HepG2 (cell line): Measurements from ENCODE around the gene SEPTIN5. TPM values are rescaled to one million over a fixed set of nuclear protein-coding genes. Genes with fewer than 3 reads are reported as not detected.

Source experiments
- EED ChIP-seq: sonication (generic); formaldehyde crosslinking; IDR thresholded peaks from 2 replicates; pipeline ENCODE4 v1.5.0; 2020; ENCODE audit warnings: mild to moderate bottlenecking, missing genetic modification reagents
- FOSL2 ChIP-seq: sonication (generic); formaldehyde crosslinking; IDR thresholded peaks from 2 replicates; pipeline ENCODE4 v1.4.0; 2020; ENCODE audit warnings: missing genetic modification reagents
- FOXC1 ChIP-seq: sonication (generic); formaldehyde crosslinking; IDR thresholded peaks from 2 replicates; pipeline ENCODE4 v1.8.0; 2022; ENCODE audit warnings: mild to moderate bottlenecking, missing genetic modification reagents, borderline replicate concordance
- FOXP1 ChIP-seq, 2 experiments: fragments of 450-650 bp in 1 of 2; IDR thresholded peaks; 2 replicates each; pipeline ENCODE4 v1.6.1; 2017 to 2018; ENCODE audit warnings: antibody characterized with exemption in 1 of 2
- IKZF1 ChIP-seq: fragments of 450-650 bp; IDR thresholded peaks from 2 replicates; pipeline ENCODE4 v1.7.1; 2016
- KDM3A ChIP-seq: IDR thresholded peaks from 2 replicates; pipeline ENCODE4 v1.6.1; 2018; ENCODE audit warnings: low read depth, missing compliant biosample characterization
- KDM5B ChIP-seq: sonication (generic); formaldehyde crosslinking; IDR thresholded peaks from 2 replicates; pipeline ENCODE4 v1.4.0; 2020; ENCODE audit warnings: missing genetic modification reagents, mild to moderate bottlenecking, borderline replicate concordance
- LRRFIP1 ChIP-seq: sonication (generic); formaldehyde crosslinking; conservative IDR thresholded peaks from 2 replicates; pipeline ENCODE4 v1.4.0; 2020; ENCODE audit warnings: missing genetic modification reagents
- NFATC3 ChIP-seq: sonication (generic); formaldehyde crosslinking; IDR thresholded peaks from 2 replicates; pipeline ENCODE4 v1.5.1; 2020; ENCODE audit warnings: mild to moderate bottlenecking, missing genetic modification reagents
- NFIC ChIP-seq: IDR thresholded peaks from 2 replicates; pipeline ENCODE4 v1.6.1; 2012; ENCODE audit warnings: mild to moderate bottlenecking, low read length, inconsistent platforms
- PHF20 ChIP-seq: sonication (generic); formaldehyde crosslinking; IDR thresholded peaks from 2 replicates; pipeline ENCODE4 v1.5.0; 2020; ENCODE audit warnings: mild to moderate bottlenecking, missing genetic modification reagents
- SOX6 ChIP-seq, 2 experiments: fragments of 450-650 bp in 1 of 2; sonication (generic) in 1 of 2; formaldehyde crosslinking in 1 of 2; IDR thresholded peaks; 2 replicates each; pipeline versions ENCODE4 v1.4.0 to v1.6.1; 2017 to 2020; ENCODE audit warnings: antibody characterized with exemption in 1 of 2, mild to moderate bottlenecking in 1 of 2, missing genetic modification reagents in 1 of 2
- SP5 ChIP-seq: IDR thresholded peaks from 2 replicates; pipeline ENCODE4 v1.6.1; 2016; ENCODE audit warnings: low read depth, borderline replicate concordance
- TIGD3 ChIP-seq: sonication (generic); formaldehyde crosslinking; IDR thresholded peaks from 2 replicates; pipeline ENCODE4 v1.5.1; 2020; ENCODE audit warnings: mild to moderate bottlenecking, missing genetic modification reagents, borderline replicate concordance
- YEATS4 ChIP-seq: sonication (generic); formaldehyde crosslinking; IDR thresholded peaks from 2 replicates; pipeline ENCODE4 v1.4.0; 2020; ENCODE audit warnings: missing genetic modification reagents, borderline replicate concordance
- ZBTB1 ChIP-seq: sonication (generic); formaldehyde crosslinking; IDR thresholded peaks from 2 replicates; pipeline ENCODE4 v1.4.0; 2020; ENCODE audit warnings: missing genetic modification reagents, borderline replicate concordance
- ZFP37 ChIP-seq: sonication (generic); formaldehyde crosslinking; IDR thresholded peaks from 2 replicates; pipeline ENCODE4 v1.4.0; 2020; ENCODE audit warnings: missing genetic modification reagents, borderline replicate concordance
- ZHX1 ChIP-seq: sonication (generic); formaldehyde crosslinking; IDR thresholded peaks from 2 replicates; pipeline ENCODE4 v1.8.1; 2022; ENCODE audit warnings: low read depth, mild to moderate bottlenecking, missing genetic modification reagents
- ZNF331 ChIP-seq: sonication (generic); formaldehyde crosslinking; IDR thresholded peaks from 2 replicates; pipeline ENCODE4 v1.4.0; 2020; ENCODE audit warnings: missing genetic modification reagents
- ZNF446 ChIP-seq: sonication (generic); formaldehyde crosslinking; IDR thresholded peaks from 2 replicates; pipeline ENCODE4 v1.5.0; 2020; ENCODE audit warnings: mild to moderate bottlenecking, missing genetic modification reagents
- ZNF484 ChIP-seq: sonication (generic); formaldehyde crosslinking; IDR thresholded peaks from 2 replicates; pipeline ENCODE4 v1.5.1; 2020; ENCODE audit warnings: mild to moderate bottlenecking, low read depth, missing genetic modification reagents, borderline replicate concordance
- ZNF746 ChIP-seq: sonication (generic); formaldehyde crosslinking; IDR thresholded peaks from 2 replicates; pipeline ENCODE4 v1.8.0; 2022; ENCODE audit warnings: mild to moderate bottlenecking, missing genetic modification reagents
- ZNF747 ChIP-seq: sonication (generic); formaldehyde crosslinking; IDR thresholded peaks from 2 replicates; pipeline ENCODE4 v1.8.1; 2023; ENCODE audit warnings: missing genetic modification reagents, mild to moderate bottlenecking, borderline replicate concordance
- ZNF777 ChIP-seq: sonication (generic); formaldehyde crosslinking; IDR thresholded peaks from 2 replicates; pipeline ENCODE4 v1.4.0; 2020; ENCODE audit warnings: missing genetic modification reagents
- ZNF850 ChIP-seq: sonication (generic); formaldehyde crosslinking; conservative IDR thresholded peaks from 2 replicates; pipeline ENCODE4 v1.9.0; 2021; ENCODE audit warnings: mild to moderate bottlenecking, missing genetic modification reagents
- polyA plus RNA-seq, 8 experiments: library from polyadenylated mRNA; depleted of rRNA in 3 of 8; stranded (reverse) in 7 of 8; unstranded in 1 of 8; fragments of >200 nt; fragmentation: Illumina TruSeq in 4 of 8; extraction: Trizol in 4 of 8; gene quantifications; 2 replicates each; pipeline versions ENCODE4 v1.2.1 to v1.2.3, GENCODE V29; 2011 to 2016; ENCODE audit warnings: low read depth in 4 of 8, missing spikeins in 1 of 8, mixed read lengths in 1 of 8; ENCODE audit not compliant: insufficient read depth in 1 of 8
- total RNA-seq, 5 experiments: library from RNA; depleted of rRNA; stranded (reverse); fragments of >200 nt; fragmentation: Illumina TruSeq; extraction: Trizol; gene quantifications; 2 replicates each; pipeline ENCODE4 v1.2.3, GENCODE V29; 2016; ENCODE audit warnings: low read depth in 1 of 5

Gene SEPTIN5
- total and polyA plus RNA-seq, 2 of the 13 experiments (the other 11 are each of a cell fraction or from before 2014, with no cell fraction given): 0.33 TPM; not detected in 1

GRCh38 chr22:19723232-19723982 is 9.1 kb downstream of the SEPTIN5 start, which contains the start of gene GP1BB (continued):
- TF ChIP-seq LRRFIP1 (no peak), KDM3A (CRISPR knock-in tag) (peak; percentile 46; the same call in 1 of the 2 replicates), ZNF331 (CRISPR knock-in tag) (no peak), ZBTB1 (CRISPR knock-in tag) (no peak), ZNF446 (CRISPR knock-in tag) (peak; percentile 75; the same call in 1 of the 2 replicates), IKZF1 (no peak), NFATC3 (CRISPR knock-in tag) (no peak), ZNF777 (CRISPR knock-in tag) (no peak), SP5 (peak; percentile 79; the same call in 1 of the 2 replicates), PHF20 (no peak), FOSL2 (no peak), ZNF746 (CRISPR knock-in tag) (no peak), FOXC1 (CRISPR knock-in tag) (no peak), EED (CRISPR knock-in tag) (no peak; the same call in 1 of the 2 replicates), NFIC (no peak), FOXP1 (IDR thresholded peaks at IDR 0.05) (no peak), FOXP1 (CRISPR knock-in tag; IDR thresholded peaks at IDR 0.05) (no peak), ZFP37 (no peak), YEATS4 (CRISPR knock-in tag) (peak; percentile 16; the same call in 1 of the 2 replicates), SOX6 (IDR thresholded peaks at IDR 0.05) (no peak), SOX6 (CRISPR knock-in tag; IDR thresholded peaks at IDR 0.05) (peak; percentile 52), KDM5B (CRISPR knock-in tag) (peak; percentile 77), ZNF747 (CRISPR knock-in tag) (no peak), TIGD3 (CRISPR knock-in tag) (no peak), ZHX1 (CRISPR knock-in tag) (no peak), ZNF850 (CRISPR knock-in tag) (peak; percentile 39; the same call in 1 of the 2 replicates), ZNF484 (CRISPR knock-in tag) (no peak)
